Breast epithelium (tissue), 3 donors: ENCODE results near the gene TMEM91.

Experiments
- POLR2A ChIP-seq: fragments of 450-650 bp; IDR thresholded peaks from one replicate; pipeline ENCODE4 v1.6.1; 2016; ENCODE audit warnings: antibody characterized with exemption, mild to moderate bottlenecking, moderate library complexity
- TF ChIP-seq, protein P1 (sequence below), 3 donors: fragments of 450-650 bp; IDR thresholded peaks; one replicate each; pipeline ENCODE4 v1.5.1; 2016 to 2017; ENCODE audit warnings: antibody characterized with exemption in 3 of 3, mild to moderate bottlenecking in 3 of 3, moderate library complexity in 3 of 3

DNA sequence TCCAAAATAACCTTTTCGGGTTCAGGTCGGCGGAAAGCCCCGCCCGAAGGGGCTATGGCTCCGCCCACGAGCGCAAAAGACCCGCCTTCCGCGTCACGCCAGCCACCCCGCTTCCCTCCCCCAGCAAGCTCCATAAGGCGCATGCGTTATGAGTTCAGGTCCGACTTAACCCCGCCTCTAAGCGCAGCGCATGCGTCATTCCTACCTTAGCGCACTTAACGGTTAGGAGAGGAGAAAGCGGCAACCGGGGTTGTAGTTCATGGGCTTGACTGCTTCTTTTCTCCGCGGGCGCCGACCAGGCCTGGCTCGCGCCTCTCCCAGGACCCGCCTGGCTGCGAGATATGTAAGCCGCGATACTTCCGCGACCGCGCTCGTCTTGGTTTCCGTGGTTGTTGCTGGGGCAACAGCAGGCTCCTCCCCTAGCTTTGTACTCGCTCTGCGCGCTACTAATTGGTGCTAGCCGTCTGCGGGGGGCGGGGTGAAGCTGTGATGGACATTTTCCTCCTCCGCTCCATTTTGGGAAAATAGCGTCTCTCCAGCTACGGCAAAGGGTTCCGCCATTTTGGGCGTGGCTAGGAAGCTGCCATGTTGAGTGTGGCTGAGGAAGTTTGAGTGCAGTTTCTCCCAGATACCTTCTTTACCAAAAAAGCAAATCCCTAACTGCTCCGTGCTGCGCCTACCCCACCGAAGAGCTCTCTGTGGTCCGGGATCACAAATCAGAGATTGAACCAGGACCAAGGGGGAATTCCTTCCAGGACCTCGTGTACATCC lies 12.4 kb upstream of the TMEM91 start, which contains the start of gene B9D2:
- TF ChIP-seq, protein P1, sequence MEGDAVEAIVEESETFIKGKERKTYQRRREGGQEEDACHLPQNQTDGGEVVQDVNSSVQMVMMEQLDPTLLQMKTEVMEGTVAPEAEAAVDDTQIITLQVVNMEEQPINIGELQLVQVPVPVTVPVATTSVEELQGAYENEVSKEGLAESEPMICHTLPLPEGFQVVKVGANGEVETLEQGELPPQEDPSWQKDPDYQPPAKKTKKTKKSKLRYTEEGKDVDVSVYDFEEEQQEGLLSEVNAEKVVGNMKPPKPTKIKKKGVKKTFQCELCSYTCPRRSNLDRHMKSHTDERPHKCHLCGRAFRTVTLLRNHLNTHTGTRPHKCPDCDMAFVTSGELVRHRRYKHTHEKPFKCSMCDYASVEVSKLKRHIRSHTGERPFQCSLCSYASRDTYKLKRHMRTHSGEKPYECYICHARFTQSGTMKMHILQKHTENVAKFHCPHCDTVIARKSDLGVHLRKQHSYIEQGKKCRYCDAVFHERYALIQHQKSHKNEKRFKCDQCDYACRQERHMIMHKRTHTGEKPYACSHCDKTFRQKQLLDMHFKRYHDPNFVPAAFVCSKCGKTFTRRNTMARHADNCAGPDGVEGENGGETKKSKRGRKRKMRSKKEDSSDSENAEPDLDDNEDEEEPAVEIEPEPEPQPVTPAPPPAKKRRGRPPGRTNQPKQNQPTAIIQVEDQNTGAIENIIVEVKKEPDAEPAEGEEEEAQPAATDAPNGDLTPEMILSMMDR (IDR thresholded peaks at IDR 0.05), result peak in 1 of 3 donors; percentile 9
- TF ChIP-seq POLR2A, result peak; percentile 45
